GM10248 (cell line): ENCODE results near the gene ARHGEF39.

Experiments used
- CTCF ChIA-PET: fragments of 300-600 bp; sonication (Branson Sonifier 250); formaldehyde crosslinking; extraction: SDS; loops from one replicate; lab custom pipeline; 2021; ENCODE audit warnings: antibody characterized with exemption; lab: Yijun Ruan, JAX
- POLR2A ChIA-PET: fragments of 350-650 bp; sonication (Branson Sonifier 250); formaldehyde crosslinking; extraction: SDS; loops from one replicate; lab custom pipeline; 2020; ENCODE audit warnings: antibody characterized with exemption; lab: Yijun Ruan, JAX
- DNase-seq: peaks from one replicate; pipeline ENCODE4 v3.0.0; 2012; ENCODE audit errors: extremely low spot score
- CTCF ChIP-seq: IDR thresholded peaks from 2 replicates; pipeline ENCODE4 v1.5.1; 2012; ENCODE audit warnings: mild to moderate bottlenecking, low read depth; ENCODE audit errors: extremely low read depth, missing control alignments, control extremely low read depth

Gene ARHGEF39

DNA sequence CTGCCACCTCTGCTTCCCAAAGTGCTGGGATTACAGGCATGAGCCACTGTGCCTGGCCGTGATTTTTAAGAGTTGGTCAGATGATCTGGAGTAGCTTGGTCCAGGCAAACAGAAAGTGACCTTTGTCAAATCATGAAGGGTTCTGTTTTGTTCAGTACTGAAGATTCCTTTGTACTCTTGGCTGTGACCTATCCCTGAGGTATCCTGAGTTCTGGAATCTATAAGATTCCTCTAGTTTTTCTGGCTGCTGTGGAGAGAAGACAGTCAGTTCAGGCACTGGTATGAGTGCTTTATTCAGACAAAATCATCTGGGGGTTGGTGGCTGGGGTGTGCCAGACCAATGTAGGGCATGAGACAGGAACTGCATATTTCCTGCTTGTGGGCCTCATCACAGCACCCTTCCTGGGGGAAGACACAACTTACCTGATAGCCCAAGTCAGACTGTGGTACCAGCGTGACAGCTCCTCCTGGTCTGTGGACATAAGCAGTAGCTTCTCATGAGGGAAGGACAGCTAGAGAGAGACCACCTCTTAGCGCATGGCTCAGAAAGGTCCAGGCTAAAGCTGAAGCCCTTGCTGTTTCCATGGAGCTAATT, 3.1 kb downstream of the ARHGEF39 start:
- CTCF ChIA-PET = interaction anchor here (0.8 to 12.2 kb wide), 19 partner anchors 8 to 198 kb away, joined by 3 to 138 read pairs (median 5); partner anchors contain the start of genes CREB3, SPAG8 and TPM2
- no peak for DNase-seq
- TF ChIP-seq CTCF = no peak
- POLR2A ChIA-PET = interaction anchor here (0.6 kb wide), 1 partner anchor 9 kb away, joined by 6 read pairs; no protein-coding TSS in a partner anchor

GRCh38 chr9:35660966-35661415, 4.0 kb downstream of the ARHGEF39 start:
- POLR2A ChIA-PET = interaction anchor here (1.1 kb wide), 1 partner anchor 70 kb away, joined by 3 read pairs; no protein-coding TSS in a partner anchor
- CTCF ChIA-PET = interaction anchor here (0.8 to 12.2 kb wide), 17 partner anchors 9 to 199 kb away, joined by 3 to 138 read pairs (median 5); partner anchors contain the start of genes CREB3, SPAG8 and TPM2
- TF ChIP-seq CTCF = peak; percentile 45
- no peak for DNase-seq

- POLR2A ChIA-PET = no interaction called here
- CTCF ChIA-PET = interaction anchor here (0.7 to 12.2 kb wide), 19 partner anchors 8 to 167 kb away, joined by 3 to 138 read pairs (median 5); partner anchors contain the start of gene MSMP
- DNase-seq = no peak
- TF ChIP-seq CTCF = no peak
These were observed 5.7 kb downstream of the ARHGEF39 start for GRCh38 chr9:35659340-35659739.

GRCh38 chr9:35658968-35659220, 6.1 kb downstream of the ARHGEF39 start:
- ChIA-PET CTCF (interaction anchor here (0.7 to 12.2 kb wide), 21 partner anchors 9 to 167 kb away, joined by 3 to 138 read pairs (median 5); partner anchors contain the start of gene MSMP), POLR2A (no interaction called here)
- no peak for TF ChIP-seq CTCF
- DNase-seq = no peak

- POLR2A ChIA-PET = interaction anchor here (0.6 to 1.2 kb wide), 4 partner anchors 13 to 198 kb away, joined by 3 read pairs; partner anchors contain the start of gene TESK1
- TF ChIP-seq CTCF = peak; percentile 68
- peak; percentile 97 for DNase-seq
- CTCF ChIA-PET = interaction anchor here (0.7 to 12.2 kb wide), 33 partner anchors 8 to 562 kb away, joined by 3 to 138 read pairs (median 5); partner anchors contain the start of genes FAM221B, GBA2, MSMP and PIGO
These were observed 6.6 kb downstream of the ARHGEF39 start, which contains the start of gene CCDC107 for GRCh38 chr9:35658137-35658967. CCDC107 (plus strand) TSS chr9:35658292; CDS start chr9:35658380, 88 bp downstream.
